ENCODE measurements around the gene GLB1L3. TPM values are rescaled to one million over a fixed set of nuclear protein-coding genes. Genes with fewer than 3 reads are reported as not detected.

The GLB1L3 gene
- total and polyA plus RNA-seq, 11 donors: not detected

DNA sequence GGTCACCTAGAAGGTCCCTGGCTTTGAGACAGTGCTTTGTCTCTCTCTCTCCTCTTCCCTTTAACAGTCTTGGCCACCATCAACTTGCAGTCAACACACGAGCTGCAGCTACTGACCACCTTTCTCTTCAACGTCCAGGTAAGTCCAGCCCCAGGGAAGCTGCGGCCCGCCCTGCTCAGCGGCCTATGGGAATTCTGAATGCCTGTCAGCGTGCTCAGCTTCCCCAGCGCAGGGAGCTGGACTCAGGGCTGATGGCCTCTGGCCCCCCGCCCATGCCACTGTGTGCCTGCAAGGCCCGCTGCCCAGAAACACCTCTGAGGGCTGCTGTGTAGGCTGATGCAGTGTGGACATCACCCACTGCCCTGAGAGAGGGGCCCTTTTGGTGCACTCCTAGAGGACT lies 88.1 kb downstream of the GLB1L3 start:
- Histone ChIP-seq H3K36me3 (no peaks in the 10 kb centered on the region), H3K4me3 (no peak overlapping the region), H3K27ac (no peak overlapping the region), H3K27me3 (peaks cover 0 to 49% (median 10%) of the 10 kb centered on the region in 9 donors), H3K4me1 (peaks cover 0 to 4% (median 0%) of the 10 kb centered on the region in 12 donors), H3K9me3 (no peaks in the 10 kb centered on the region)
- WGBS, 4 donors: 83 to 85% (median 84%) methylated on average over 7 to 9 of the region's 9 CpGs
- intact Hi-C loops (cut with DNase I): loop anchor here in 2 of 10 donors (10.0 kb wide), 2 partner anchors 221 to 271 kb away; no protein-coding TSS in a partner anchor
- ATAC-seq: no peak
- peak in 2 of 5 donors; percentile 16 to 22 for DNase-seq
- TF ChIP-seq, protein P1, sequence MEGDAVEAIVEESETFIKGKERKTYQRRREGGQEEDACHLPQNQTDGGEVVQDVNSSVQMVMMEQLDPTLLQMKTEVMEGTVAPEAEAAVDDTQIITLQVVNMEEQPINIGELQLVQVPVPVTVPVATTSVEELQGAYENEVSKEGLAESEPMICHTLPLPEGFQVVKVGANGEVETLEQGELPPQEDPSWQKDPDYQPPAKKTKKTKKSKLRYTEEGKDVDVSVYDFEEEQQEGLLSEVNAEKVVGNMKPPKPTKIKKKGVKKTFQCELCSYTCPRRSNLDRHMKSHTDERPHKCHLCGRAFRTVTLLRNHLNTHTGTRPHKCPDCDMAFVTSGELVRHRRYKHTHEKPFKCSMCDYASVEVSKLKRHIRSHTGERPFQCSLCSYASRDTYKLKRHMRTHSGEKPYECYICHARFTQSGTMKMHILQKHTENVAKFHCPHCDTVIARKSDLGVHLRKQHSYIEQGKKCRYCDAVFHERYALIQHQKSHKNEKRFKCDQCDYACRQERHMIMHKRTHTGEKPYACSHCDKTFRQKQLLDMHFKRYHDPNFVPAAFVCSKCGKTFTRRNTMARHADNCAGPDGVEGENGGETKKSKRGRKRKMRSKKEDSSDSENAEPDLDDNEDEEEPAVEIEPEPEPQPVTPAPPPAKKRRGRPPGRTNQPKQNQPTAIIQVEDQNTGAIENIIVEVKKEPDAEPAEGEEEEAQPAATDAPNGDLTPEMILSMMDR (IDR thresholded peaks at IDR 0.05): no peak
- no peak for TF ChIP-seq POLR2A (IDR thresholded peaks at IDR 0.05)

DNA sequence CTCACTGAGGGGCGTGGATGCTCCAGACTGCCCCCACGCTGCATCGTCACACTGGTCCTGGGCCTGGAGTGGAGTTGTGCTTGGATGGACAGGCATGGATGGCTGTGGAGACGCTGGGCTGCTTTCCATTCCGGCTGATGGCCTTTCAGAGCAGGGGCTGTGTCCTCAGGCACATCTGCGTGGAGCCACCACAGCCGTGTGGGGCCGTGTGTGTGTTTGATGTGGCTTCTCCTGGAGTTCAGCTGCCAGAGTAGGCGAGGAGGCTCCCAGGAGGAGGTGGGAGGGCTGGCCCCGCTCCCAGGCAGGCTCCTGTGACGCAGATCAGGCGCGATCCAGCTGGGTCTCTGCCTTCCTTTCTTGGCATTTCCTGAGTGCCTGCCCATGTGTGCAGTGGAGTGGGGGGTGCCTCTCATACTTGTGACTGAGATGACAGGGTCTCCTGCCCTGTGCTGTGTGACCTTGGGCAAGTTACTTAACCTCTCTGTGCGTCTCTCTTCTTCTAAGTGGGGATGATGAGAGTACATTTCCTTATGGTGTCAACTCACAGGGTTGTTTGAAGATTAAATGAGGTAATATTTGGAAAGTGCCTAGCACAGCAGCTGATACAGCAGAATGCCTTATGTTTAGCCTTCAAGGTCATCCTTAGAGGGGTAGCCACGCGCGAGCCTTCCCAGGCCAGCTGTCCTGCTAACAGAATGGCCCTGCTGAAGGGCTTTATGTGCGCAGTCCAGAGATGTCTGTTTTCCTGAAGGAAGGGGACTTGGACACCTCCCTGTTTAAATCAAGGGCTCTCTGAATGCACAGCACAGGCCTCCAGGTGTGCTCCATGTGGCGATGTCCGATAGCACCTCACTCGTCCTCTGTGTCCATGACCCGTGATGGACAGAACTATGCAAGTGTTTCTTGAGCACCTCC lies 89.1 kb downstream of the GLB1L3 start:
- TF ChIP-seq POLR2A (IDR thresholded peaks at IDR 0.05): no peak
- TF ChIP-seq, protein P1 (IDR thresholded peaks at IDR 0.05): no peak
- ATAC-seq (no peak), DNase-seq (peak in 2 of 5 donors; percentile 11 to 16)
- Histone ChIP-seq H3K4me1 (peaks cover 0 to 4% (median 0%) of the 10 kb centered on the region in 12 donors), H3K36me3 (no peaks in the 10 kb centered on the region), H3K27me3 (peaks cover 0 to 39% (median 9%) of the 10 kb centered on the region in 9 donors), H3K9me3 (no peaks in the 10 kb centered on the region), H3K4me3 (no peak overlapping the region), H3K27ac (no peak overlapping the region)
- intact Hi-C loops (cut with DNase I): loop anchor here in 2 of 10 donors (10.0 kb wide), 2 partner anchors 220 to 270 kb away; no protein-coding TSS in a partner anchor
- WGBS, 4 donors: 64 to 78% (median 71%) methylated on average over 13 to 22 of the region's 22 CpGs

DNA sequence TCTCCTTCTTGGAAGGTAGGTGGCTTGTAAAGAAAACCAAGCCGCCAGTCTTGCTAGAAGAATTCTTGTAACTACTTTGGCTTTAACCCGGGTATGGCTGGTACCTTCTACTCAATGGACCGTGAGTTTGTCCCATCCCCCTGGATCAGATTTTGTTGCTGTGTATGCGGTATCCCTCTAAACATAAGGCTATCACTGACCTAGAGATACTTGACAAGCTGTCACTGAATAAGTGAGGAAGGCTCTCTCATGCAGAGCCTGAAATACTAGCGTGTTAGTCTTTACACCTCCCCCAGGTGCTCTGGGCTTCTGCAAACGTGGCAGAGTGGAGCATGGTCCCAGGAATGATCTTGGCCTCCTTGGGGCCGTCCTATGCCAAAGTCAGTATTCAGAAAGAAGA lies 90.1 kb downstream of the GLB1L3 start:
- DNase-seq (peak in 2 of 5 donors; percentile 5 to 10), ATAC-seq (no peak)
- Histone ChIP-seq H3K27me3 (peaks cover 0 to 40% (median 9%) of the 10 kb centered on the region in 9 donors), H3K27ac (no peak overlapping the region), H3K4me1 (peaks cover 0 to 4% (median 0%) of the 10 kb centered on the region in 12 donors), H3K4me3 (no peak overlapping the region), H3K36me3 (no peaks in the 10 kb centered on the region), H3K9me3 (no peaks in the 10 kb centered on the region)
- intact Hi-C loops (cut with DNase I): loop anchor here in 2 of 10 donors (10.0 kb wide), 2 partner anchors 219 to 269 kb away; no protein-coding TSS in a partner anchor
- WGBS, 4 donors: 53 to 61% (median 57%) methylated on average over 7 of the region's 7 CpGs
- TF ChIP-seq, protein P1 (IDR thresholded peaks at IDR 0.05): no peak
- no peak for TF ChIP-seq POLR2A (IDR thresholded peaks at IDR 0.05)

DNA sequence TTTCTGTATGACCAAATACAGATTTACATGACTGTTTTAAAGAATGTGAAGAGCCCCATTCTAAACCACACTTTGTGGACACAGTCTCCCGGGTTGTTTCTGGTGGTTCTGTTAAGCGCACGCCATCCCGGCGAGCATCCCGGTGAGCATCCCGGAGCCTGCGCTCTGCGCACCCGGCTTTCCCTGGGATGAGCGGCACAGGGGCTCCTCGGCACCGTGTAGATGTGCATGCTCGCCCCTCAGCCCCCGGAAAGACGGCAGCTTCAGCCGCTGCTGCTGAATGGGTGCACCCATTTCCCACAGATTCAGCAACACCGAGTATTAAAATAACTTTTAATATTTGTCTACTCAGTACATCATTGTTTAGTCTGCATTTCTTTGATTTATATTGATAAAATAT lies 91.6 kb downstream of the GLB1L3 start:
- TF ChIP-seq POLR2A (IDR thresholded peaks at IDR 0.05): no peak
- TF ChIP-seq, protein P1 (IDR thresholded peaks at IDR 0.05): no peak
- peak in 2 of 5 donors; percentile 7 to 9 for DNase-seq

More for the DNA sequence above, 91.6 kb downstream of the GLB1L3 start:
- Histone ChIP-seq H3K4me1 (peaks cover 0 to 4% (median 0%) of the 10 kb centered on the region in 12 donors), H3K27ac (no peak overlapping the region), H3K9me3 (no peaks in the 10 kb centered on the region), H3K36me3 (no peaks in the 10 kb centered on the region), H3K27me3 (peaks cover 0 to 27% (median 2%) of the 10 kb centered on the region in 9 donors), H3K4me3 (no peak overlapping the region)
- intact Hi-C loops (cut with DNase I): loop anchor here in 2 of 10 donors (10.0 kb wide), 2 partner anchors 217 to 267 kb away; no protein-coding TSS in a partner anchor
- no peak for ATAC-seq
- 88 to 92% (median 91%) methylated on average over 18 of the region's 18 CpGs for WGBS, 4 donors

All from heart left ventricle (tissue), 16 donors.